Mammary epithelial cell (primary cell): ENCODE measurements around the gene EPHA4.

Experiments
- CTCF ChIP-seq, 2 donors: IDR thresholded peaks in 1 of 2; conservative IDR thresholded peaks in 1 of 2; 2 replicates each; pipeline ENCODE4 v1.5.1; 2011 to 2012; ENCODE audit warnings: inconsistent platforms in 2 of 2, low read length in 2 of 2, mild to moderate bottlenecking in 2 of 2, control low read depth in 1 of 2, low read depth in 1 of 2; ENCODE audit not compliant: insufficient read depth in 1 of 2; ENCODE audit errors: extremely low read depth in 1 of 2
- EZH2 ChIP-seq: IDR thresholded peaks from 2 replicates; pipeline ENCODE4 v1.6.1; 2012; ENCODE audit warnings: low read length, inconsistent platforms, borderline replicate concordance

GRCh38 chr2:221484761-221485502 is 87.2 kb downstream of the EPHA4 start:
- TF ChIP-seq CTCF (conservative IDR thresholded peaks at IDR 0.05 in 1 of 2, IDR thresholded peaks at IDR 0.05 in 1 of 2; ENCODE audit: extremely low read depth in 1 of 2, insufficient read depth in 1 of 2, low read depth in 1 of 2, low read length in 2 of 2) (no peak), EZH2 (no peak)
